Dedifferentiated amniotic fluid mesenchymal stem cell (primary cell): Measurements from ENCODE around the gene NOM1.
"Not testable (repeated sequence)": the region's sequence is repeated elsewhere in the genome, so short reads cannot be mapped to it uniquely, and the experiment has no call there.

Experiments used
- DNase-seq: peaks from one replicate; pipeline ENCODE4 v3.0.0-alpha.2; 2016; ENCODE audit errors: extremely low spot score

NOM1 gene

DNA sequence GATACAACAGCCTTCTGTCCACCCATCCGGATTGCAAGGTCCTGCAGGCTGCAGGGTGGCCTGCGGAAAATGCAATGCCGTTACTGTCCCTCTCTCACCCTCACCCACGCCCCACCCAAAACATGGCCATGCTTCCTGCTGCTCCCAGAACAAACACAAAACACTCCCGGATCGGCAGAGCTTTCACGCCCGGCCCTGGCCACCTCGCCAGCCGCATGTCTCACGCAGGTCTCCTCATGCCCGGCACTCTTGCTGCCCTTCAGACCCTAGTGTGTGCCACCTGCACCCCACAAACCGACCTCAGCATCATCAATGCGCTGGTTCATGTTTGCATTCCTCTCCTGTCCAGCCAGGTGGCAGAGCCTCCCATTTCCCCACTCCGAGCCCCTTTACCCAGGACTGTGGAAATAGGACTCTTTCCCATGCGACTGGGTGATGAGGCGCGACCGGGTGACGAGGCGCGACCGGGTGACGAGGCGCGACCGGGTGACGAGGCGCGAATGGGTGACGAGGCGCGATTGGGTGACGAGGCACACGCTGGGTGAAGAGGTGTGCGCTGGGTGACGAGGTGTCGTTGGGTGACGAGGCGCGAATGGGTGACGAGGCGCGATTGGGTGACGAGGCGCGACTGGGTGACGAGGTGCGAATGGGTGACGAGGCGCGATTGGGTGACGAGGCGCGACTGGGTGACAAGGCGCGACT, 8.9 kb upstream of the NOM1 start:
- no peak for DNase-seq

DNA sequence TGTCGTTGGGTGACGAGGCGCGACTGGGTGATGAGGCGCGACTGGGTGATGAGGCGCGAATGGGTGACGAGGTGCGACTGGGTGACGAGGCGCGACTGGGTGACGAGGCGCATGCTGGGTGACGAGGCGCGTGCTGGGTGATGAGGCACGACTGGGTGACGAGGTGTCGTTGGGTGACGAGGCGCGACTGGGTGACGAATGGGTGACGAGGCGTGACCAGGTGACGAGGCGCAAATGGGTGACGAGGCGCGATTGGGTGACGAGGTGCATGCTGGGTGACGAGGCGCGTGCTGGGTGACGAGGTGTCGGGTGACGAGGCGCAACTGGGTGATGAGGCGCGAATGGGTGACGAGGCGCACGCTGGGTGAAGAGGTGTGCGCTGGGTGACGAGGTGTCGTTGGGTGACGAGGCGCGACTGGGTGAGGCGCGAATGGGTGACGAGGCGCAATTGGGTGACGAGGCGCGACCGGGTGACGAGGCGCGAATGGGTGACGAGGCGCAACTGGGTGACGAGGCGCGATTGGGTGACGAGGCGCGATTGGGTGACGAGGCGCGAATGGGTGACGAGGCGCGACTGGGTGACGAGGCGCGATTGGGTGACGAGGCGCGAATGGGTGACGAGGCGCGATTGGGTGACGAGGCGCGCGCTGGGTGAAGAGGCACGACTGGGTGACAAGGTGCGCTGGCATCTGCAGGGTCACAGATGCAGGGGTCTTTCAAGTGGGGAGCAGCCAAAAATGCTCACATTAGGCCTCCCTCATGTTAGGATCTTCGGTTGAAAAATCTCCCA, 7.9 kb upstream of the NOM1 start:
- DNase-seq = no peak

DNA sequence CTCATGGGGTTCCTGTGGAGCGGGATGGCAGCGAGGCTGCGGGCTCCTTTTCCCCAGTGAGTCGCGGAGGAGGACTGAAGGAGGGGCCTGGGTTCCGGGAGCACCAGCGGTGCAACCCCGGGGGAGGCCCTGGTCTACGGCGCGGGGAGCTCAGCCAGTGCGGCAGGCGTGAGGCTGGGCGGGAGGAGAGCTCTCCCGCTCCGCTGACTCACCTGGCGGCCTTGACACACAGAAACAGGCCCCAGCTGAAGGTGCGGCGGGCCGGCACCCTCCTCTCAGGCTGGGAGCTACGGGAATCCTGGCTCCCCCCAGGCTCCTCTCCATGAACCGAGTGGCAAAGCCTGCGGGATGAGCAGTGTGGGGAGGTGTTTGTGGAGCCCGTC, 6.8 kb upstream of the NOM1 start:
- no peak for DNase-seq

DNA sequence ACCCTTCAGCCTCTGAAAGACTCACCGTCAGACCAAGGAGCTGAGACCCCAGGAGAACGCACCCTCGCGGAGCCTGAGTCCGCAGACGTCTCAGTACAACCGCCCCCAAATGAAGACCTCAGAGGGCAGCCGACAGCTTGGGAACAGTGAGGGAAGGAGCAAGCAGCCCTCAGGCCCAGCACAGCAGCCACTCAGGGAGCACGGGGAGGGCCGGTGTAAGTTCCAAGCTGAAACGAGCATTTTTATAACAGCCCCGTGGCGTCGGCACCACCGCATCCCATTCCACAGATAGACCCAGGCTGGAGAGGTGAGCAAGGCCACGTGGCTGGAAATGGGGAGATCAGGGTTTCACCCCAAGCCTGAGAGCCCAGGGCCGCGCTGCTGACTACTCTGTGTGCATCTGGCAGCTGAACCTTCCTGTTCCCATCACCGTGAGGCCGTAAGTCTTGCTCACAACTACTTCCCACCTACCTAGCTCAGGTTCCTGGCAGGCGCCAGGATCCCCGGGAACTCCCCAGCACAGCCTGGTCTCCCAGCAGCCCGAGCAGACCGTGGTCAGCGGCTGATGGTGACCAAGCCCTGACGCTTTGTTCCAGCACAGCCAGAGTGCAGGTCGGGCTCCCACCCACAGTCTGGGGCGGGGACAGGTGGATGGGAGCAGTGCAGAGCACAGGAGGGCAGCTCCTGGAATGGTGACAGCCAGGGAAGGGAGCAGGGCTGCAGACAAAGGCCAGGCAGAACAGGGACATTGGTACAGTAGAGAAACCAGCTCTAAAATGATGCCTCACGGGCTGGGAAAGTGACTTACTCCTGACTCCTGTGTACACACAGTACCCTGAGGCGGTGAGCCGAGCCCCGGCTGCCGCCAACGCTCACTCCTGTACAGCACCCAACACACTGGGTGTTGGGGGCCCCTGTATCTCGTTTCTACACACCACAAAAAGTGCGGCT, 6.1 kb upstream of the NOM1 start:
- DNase-seq = no peak

DNA sequence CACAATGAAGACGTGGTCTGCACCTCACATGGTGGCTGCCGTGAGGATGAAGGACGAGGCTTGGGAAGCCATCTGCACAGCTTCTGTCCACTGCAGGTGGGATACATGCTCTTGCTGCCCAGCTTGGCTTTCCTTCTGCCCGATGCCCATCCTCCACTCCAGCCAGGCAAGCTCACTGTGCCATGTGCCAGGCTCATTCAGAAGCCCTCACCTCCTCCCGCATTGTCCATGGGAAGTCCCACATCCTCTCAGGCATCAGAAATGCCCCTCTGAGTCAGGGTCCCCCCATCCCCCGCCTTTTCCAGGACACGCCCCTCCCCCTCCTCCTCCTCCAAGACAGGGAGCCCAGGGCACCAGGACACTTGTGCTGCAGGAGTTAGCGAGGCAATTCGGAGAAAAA, 4.6 kb upstream of the NOM1 start:
- DNase-seq = no peak

DNA sequence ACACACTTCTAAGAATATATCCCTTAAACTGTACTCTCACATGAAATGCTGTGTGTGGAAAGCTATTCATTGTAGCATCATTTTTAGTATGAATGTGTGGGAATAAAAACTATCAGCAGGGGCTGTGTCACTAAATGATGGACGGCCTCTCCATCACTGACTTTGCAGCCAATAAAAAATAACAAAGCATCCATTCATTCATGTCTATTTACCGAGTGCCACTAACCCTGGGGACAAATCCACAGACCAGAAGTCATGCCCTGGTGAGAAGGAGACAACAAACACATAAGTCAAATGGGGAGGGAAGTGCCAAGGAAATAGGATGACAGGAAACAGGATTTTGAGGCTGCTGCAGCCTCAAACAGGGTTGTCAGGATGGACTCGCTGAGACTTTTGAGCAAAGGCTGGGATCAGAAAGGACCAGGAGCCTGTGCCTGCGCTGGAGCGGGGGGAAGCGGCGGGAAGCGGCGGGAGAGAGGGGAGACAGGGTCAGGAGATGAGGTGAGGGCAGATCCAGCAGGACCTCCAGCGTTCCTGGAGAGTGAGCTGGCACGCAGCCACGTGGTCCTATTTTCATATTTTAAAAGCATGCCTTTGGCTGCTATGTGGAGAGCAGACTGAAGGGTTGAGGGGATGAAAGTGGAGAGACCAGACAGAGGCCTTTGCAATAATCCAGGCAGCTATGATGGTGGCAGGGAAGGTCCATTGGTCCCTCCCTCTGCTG, 2.2 kb upstream of the NOM1 start:
- no peak for DNase-seq

DNA sequence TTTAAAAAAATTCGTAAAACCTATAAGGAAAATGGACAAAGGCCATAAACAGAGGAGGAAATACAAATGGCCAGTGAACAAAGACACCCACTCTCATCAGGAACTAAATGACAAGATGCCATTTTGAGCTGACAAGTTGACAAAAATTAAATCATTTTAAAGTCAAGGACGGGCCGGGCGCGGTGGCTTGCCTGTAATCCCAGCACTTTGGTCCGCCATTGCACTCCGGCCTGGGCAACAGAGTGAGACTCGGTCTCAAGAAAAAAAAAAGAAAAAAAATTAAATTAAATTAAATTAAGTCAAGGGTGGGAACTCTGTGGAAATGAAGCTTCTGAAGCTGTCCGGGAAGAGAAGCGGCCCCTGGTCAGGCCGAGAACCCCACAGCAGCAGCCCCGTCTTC, 1.2 kb upstream of the NOM1 start:
- no peak for DNase-seq

DNA sequence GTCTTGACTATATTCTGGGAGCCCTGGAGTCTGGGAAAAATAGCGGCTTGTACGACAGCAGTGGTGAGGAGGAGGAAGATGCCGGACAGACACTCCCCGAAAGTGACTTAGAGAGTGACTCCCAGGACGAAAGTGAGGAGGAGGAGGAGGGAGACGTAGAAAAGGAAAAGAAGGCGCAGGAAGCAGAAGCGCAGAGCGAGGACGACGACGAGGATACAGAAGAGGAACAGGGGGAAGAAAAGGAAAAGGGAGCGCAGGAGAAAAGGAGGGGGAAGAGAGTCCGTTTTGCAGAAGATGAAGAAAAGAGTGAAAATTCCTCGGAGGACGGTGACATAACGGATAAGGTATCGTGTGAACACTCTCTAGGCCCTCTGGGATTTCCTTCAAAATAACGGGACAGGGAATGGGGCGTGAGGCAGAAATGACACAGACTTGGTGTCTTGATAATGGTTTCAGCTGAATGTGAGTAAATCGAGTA, 908 bp downstream of the NOM1 start:
- DNase-seq = no peak

DNA sequence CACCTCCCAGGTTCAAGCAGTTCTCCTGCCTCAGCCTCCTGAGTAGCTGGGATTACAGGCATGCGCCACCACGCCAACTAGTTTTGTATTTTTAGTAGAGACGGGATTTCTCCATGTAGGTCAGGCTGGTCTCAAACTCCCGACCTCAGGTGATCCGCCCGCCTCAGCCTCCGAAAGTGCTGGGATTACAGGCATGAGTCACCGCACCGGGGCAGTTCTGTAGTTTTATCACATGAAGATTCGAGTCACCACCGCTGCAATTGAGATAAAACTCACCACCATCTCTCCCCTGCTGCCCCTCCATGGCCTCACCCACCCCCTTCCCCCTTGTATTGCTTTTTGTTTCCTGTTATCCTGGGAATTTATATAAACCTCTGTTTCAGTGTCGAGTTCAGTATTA, 3.7 kb downstream of the NOM1 start:
- not testable (repeated sequence) for DNase-seq

DNA sequence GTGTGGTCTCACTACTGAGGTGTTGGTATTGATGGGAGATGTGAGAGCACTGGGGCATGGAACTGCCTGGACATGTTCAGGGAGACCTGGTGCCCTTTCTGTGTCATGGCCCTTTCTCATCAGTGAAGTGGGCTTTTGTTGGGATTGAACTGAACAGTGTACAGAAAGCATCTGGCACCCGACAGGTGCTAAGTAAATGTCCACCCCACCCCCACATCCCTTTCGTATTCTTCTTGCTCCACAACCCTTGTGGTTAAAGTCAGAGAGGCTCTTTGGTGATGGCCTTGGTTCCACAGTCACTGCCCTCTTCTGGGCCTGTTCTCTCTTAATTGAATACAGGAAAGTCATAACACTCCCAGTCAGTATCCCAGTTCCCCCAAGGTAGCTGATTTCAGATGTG, 5.4 kb downstream of the NOM1 start:
- no peak for DNase-seq

DNA sequence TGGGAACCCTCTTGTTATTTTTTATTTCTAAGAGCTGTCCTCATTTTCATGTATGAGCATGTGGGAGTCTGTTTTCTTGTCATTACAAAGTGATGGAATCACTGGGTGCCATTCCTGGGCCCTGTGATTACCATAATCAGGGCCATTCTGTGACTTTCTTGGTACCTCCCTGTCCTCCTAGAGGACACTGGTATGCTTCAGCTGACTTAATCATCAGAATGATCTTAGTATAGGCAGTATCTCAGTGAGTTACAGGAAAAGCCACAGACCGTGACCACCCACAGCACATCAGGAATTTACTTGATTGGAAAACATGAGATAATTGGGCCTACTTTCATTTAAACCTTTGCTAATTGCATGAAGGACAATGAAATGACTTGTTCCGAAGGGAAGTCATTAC, 7.2 kb downstream of the NOM1 start:
- no peak for DNase-seq

DNA sequence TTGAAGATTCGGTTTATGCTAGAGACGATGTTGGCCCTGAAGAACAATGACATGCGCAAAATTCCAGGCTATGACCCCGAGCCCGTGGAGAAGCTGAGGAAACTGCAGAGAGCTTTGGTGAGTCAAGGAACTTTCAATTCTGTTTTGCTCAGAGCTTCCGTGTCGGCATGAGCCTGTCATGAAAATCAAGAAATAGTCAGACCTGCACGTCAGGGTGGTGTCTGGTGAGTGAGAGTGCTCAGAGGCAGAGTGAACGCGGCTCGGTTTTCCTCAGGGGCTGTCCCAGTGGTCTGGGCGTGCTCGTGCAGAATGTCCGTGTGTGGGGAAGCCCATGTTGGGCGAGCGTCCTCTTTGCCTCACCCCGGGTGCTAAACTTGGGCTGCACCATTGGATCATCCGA, 12.6 kb downstream of the NOM1 start:
- DNase-seq = no peak

DNA sequence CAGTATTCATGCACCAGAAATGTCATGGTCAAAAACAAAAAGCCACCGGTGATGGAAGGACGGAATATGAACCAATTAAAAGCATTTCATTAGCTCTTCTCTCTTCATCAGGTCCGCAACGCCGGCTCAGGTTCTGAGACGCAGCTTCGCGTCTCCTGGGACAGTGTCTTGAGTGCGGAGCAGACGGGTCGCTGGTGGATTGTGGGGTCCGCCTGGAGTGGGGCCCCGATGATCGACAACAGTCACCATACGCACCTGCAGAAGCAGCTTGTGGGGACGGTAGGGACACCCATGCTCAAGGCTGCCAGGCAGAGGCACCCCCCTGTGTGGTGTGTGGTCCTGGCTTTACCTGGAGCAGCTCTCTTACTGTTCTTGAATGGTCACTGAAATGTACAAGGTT, 13.4 kb downstream of the NOM1 start:
- DNase-seq = no peak

DNA sequence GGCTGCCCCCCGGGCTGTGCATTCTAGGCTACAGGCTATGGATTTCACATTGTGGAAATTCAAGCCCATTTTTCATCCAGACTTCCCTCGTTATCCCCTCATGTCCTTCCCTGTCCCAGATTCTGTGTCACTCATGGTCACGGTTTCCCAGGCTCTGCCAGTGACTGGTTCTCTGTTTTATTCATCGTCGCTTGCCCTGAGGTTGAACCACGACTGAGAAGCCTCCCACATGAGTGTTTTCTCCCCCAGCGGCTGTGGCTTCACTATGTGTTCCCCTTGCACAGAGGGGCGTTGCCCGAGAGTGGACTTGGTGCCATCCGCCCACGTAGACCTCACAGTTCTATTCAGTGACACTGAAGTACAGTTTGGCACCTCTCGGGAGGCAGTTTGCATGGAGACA, 14.0 kb downstream of the NOM1 start:
- DNase-seq = no peak

DNA sequence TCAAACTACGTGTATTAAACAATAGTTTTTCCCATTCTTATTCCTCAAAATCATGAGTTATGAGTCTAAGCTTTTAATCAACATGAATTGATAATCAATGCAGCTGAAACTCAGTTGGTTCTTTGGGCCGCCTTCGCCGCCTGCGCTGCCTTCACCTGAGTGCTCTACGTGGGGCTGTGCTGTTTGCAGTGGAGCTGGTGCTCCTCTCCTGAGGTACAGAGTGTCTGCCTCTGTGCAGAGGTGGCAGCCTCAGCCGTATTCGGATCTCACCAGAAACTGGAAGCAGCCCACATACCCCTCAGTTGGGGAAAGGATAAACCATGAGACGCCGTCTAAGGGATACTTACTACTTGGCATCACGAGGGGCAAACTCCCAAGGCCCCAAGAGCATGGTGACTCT, 15.5 kb downstream of the NOM1 start:
- no peak for DNase-seq

DNA sequence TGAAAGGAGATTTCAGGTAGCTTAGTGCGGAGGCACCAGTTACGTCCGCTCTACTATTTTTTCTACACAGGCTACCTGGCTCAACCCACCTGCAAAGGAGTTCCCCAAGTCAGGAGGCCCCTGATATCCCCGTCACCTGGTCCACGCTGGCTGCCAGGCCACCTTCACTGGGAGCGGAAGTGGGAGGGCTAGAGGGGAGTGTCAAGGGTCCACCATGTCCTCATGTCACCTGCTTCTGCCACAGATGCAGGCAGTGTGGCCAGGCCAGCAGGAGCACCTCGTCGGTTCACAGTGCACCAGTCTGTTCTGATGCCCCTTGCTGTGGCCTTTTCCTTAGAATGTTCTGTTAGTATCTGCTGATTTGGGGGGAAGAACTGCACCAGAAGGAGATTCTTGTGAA, 16.9 kb downstream of the NOM1 start:
- no peak for DNase-seq

DNA sequence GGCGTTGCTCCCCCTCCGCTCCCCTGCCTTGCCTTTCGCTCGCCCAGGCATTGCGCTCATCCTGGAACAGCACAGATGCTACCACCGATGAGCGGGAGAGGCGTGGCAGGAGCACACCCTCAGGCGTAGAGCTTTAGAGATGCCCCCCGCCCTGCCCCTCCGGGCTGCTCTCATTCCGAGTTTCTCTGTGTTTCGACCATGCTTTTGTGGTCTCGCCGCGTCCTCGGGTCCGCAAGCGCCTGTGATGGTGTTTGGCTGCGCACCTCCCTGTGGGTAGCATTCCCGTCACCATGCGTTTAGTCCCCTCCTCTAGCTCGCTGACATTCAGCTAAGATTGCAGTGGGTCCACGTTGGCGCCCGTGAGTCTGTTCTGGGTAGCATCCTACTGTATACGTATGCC, 18.7 kb downstream of the NOM1 start:
- no peak for DNase-seq

DNA sequence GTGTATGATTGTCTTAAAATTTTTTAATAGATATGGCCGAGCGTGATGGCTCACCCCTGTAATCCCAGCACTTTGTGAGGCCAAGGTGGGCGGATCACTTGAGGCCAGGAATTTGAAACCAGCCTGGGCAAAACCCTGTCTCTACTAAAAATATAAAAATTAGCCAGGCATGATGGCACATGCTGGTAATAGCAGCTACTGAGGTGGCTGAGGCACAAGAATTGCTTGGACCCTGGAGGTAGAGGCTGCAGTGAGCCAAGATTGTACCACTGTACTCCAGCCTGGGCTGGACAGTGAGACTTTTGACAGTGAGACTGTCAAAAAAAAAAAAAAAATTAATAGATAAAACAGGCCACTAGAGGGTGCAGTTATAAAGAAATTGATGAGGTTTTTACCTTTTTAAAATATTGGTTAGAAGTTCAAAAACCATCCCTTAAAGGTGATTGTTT, 20.5 kb downstream of the NOM1 start:
- DNase-seq = peak; percentile 25

DNA sequence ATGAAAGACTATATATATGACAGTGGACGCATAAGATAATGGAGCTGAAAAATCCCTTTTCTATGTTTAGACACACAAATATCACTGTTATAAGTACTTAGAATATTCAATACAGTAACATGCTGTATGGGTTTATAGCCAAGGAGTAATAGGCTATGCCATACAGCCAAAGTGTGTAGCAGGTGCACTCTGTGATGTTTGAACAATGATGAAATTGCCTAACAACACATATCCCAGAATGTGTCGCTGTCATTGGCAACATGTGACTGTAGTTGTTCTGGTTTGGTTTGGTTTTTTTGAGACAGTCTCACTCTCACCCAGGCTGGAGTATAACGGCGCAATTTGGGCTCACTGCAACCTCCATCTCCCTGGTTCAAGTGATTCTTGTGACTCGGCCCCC, 26.1 kb downstream of the NOM1 start:
- DNase-seq = no peak

DNA sequence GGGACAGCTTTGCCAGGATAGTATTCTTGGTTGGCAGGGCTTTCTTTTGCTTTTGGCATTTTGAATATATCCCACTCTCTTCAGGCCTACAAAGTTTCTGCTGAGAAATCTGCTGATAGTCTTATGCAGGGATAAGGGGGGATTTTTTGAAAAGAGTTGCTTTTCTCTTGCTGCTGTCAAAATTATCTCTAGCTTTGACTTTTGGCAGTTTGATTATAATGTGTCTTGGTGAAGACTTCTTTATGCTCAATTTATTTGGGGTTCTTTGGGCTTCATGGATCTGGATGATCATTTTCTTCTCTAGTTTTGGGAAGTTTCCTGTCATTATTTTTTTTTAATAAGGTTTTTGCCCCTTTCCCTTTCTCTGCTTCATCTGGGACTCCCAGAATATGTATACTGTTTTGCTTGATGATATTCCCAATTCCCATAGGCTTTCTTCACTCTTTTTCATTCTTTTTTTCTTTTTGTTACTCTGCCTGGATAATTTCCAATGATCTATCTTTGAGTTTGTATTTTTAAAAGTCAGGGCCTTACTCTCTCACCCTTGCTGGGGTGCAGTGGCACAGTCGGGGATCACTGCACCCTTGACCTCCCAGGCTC, 29.6 kb downstream of the NOM1 start:
- no peak for DNase-seq

DNA sequence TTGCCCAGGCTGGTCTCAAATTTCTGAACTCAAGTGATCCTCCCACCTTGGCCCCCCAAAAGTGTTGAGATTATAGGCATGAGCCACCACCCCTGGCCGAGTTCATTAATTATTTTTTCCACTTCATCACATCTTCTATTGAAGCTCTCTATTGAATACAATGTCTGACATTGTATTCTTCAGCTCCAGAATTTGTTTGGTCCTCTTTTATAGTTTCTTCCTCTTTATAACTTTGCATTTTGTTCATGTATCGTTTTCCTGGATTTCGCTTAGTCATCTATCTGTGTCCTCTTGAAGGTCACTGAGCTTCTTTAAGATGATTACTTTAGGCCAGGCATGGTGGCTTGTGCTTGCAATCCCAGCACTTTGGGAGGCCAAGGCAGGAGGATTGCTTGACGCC, 30.2 kb downstream of the NOM1 start:
- no peak for DNase-seq
